Endothelial cell (in vitro differentiated cells): ENCODE data around the gene MYO1G. TPM values are rescaled to one million over a fixed set of nuclear protein-coding genes. Genes with fewer than 3 reads are reported as not detected.

Experiments
- DNase-seq: peaks from one replicate; pipeline ENCODE4 v3.0.0; 2021; ENCODE audit warnings: low spot score
- H3K27ac Mint-ChIP-seq: one replicate; pipeline ENCODE4 v1.8.0; 2021; ENCODE audit warnings: mixed read lengths, inconsistent platforms; ENCODE audit not compliant: unreplicated experiment
- H3K27me3 Mint-ChIP-seq: one replicate; pipeline ENCODE4 v1.8.0; 2021; ENCODE audit warnings: mild to moderate bottlenecking, moderate library complexity, mixed read lengths, inconsistent platforms; ENCODE audit not compliant: unreplicated experiment
- H3K36me3 Mint-ChIP-seq: one replicate; pipeline ENCODE4 v1.8.0; 2021; ENCODE audit warnings: mild to moderate bottlenecking, low read depth, mixed read lengths, inconsistent platforms; ENCODE audit not compliant: unreplicated experiment
- H3K4me1 Mint-ChIP-seq: one replicate; pipeline ENCODE4 v1.8.0; 2021; ENCODE audit warnings: mild to moderate bottlenecking, mixed read lengths, inconsistent platforms; ENCODE audit not compliant: unreplicated experiment
- H3K4me3 Mint-ChIP-seq: one replicate; pipeline ENCODE4 v1.8.0; 2021; ENCODE audit warnings: mild to moderate bottlenecking, mixed read lengths, inconsistent platforms; ENCODE audit not compliant: unreplicated experiment
- H3K9me3 Mint-ChIP-seq: one replicate; pipeline ENCODE4 v1.8.0; 2021; ENCODE audit warnings: mixed read lengths, inconsistent platforms; ENCODE audit not compliant: unreplicated experiment
- CTCF ChIP-seq: fragments of 200-600 bp; sonication (generic); IDR thresholded peaks from one replicate; pipeline ENCODE4 v1.5.0; 2021; ENCODE audit warnings: antibody characterized with exemption; ENCODE audit not compliant: unreplicated experiment
- total RNA-seq: library from RNA; stranded (reverse); fragmentation: NEBNext Ultra II Directional; extraction: Animal tissue kit (Norgen Biotek cat#: 25700); gene quantifications from one replicate; pipeline ENCODE4 v1.2.1, GENCODE V29; 2021; ENCODE audit not compliant: unreplicated experiment

MYO1G gene
- total RNA-seq, 1 donor from 2014 or later, result 0.13 TPM

GRCh38 chr7:45007106-45007505 is 28.3 kb upstream of the MYO1G start:
- Mint-ChIP-seq H3K36me3 (no peaks in the 10 kb centered on the region), H3K27ac (no peak overlapping the region), H3K4me1 (no peaks in the 10 kb centered on the region), H3K9me3 (no peaks in the 10 kb centered on the region), H3K4me3 (no peak overlapping the region), H3K27me3 (peaks cover 2% of the 10 kb centered on the region)
- no peak for DNase-seq
- no peak for TF ChIP-seq CTCF

GRCh38 chr7:45003789-45004188 is 25.0 kb upstream of the MYO1G start:
- peaks cover 8% of the 10 kb centered on the region for H3K4me1 Mint-ChIP-seq
- no peak overlapping the region for H3K27ac Mint-ChIP-seq
- H3K9me3 Mint-ChIP-seq, result no peaks in the 10 kb centered on the region
- no peak for TF ChIP-seq CTCF
- no peaks in the 10 kb centered on the region for H3K36me3 Mint-ChIP-seq
- H3K4me3 Mint-ChIP-seq, result no peak overlapping the region
- H3K27me3 Mint-ChIP-seq, result peaks cover 6% of the 10 kb centered on the region
- DNase-seq, result no peak

- H3K4me3 Mint-ChIP-seq, result no peak overlapping the region
These were observed 23.0 kb upstream of the MYO1G start for GRCh38 chr7:45001826-45002225.

GRCh38 chr7:45001138-45001694 is 22.4 kb upstream of the MYO1G start:
- no peak for TF ChIP-seq CTCF
- Mint-ChIP-seq H3K9me3 (no peaks in the 10 kb centered on the region), H3K4me3 (peak overlapping the region; percentile 91), H3K27me3 (peaks cover 8% of the 10 kb centered on the region), H3K4me1 (peaks cover 19% of the 10 kb centered on the region), H3K27ac (peak overlapping the region; percentile 88), H3K36me3 (peaks cover 4% of the 10 kb centered on the region)
- no peak for DNase-seq

More at GRCh38 chr7:45001826-45002225, 23.0 kb upstream of the MYO1G start:
- Mint-ChIP-seq H3K27ac (no peak overlapping the region), H3K9me3 (no peaks in the 10 kb centered on the region), H3K27me3 (peaks cover 6% of the 10 kb centered on the region), H3K36me3 (peaks cover 4% of the 10 kb centered on the region), H3K4me1 (peaks cover 13% of the 10 kb centered on the region)
- TF ChIP-seq CTCF, result no peak
- no peak for DNase-seq

GRCh38 chr7:45000093-45001032 is 21.5 kb upstream of the MYO1G start, which contains the start of gene CCM2:
Gene CCM2 (plus strand): TSS chr7:45000201. CDS start chr7:45000334, 133 bp downstream.
- Mint-ChIP-seq H3K9me3 (no peaks in the 10 kb centered on the region), H3K27ac (peak within 1 kb of the TSS; percentile 88), H3K4me3 (peak within 1 kb of the TSS; percentile 93), H3K36me3 (peaks cover 4% of the 10 kb centered on the region), H3K4me1 (peaks cover 27% of the 10 kb centered on the region), H3K27me3 (peaks cover 10% of the 10 kb centered on the region)
- DNase-seq, result peak; percentile 69
- TF ChIP-seq CTCF, result no peak
